Transverse colon (tissue), 4 donors: ENCODE measurements around the gene TBC1D8.

Experiments used
- EP300 ChIP-seq: sonication (generic); formaldehyde crosslinking; IDR thresholded peaks from one replicate; pipeline ENCODE4 v1.6.1; 2017; ENCODE audit warnings: antibody characterized with exemption, low read depth
- POLR2A ChIP-seq: fragments of 450-650 bp; IDR thresholded peaks from one replicate; pipeline ENCODE4 v1.6.1; 2016; ENCODE audit warnings: antibody characterized with exemption, mild to moderate bottlenecking, moderate library complexity
- POLR2AphosphoS5 ChIP-seq, 3 donors: sonication (generic); formaldehyde crosslinking; IDR thresholded peaks; one replicate each; pipeline ENCODE4 v1.6.1; 2016; ENCODE audit warnings: antibody characterized with exemption in 3 of 3
- TF ChIP-seq, protein P1 (sequence below), 5 experiments: fragments of 200-600 bp in 3 of 5; fragments of 450-650 bp in 2 of 5; sonication (generic) in 3 of 5; IDR thresholded peaks; 1 replicate in 2 of 5; 2 replicates in 3 of 5; pipeline ENCODE4 v1.5.1; 2016 to 2017; ENCODE audit warnings: antibody characterized with exemption in 5 of 5, inconsistent platforms in 3 of 5, mild to moderate bottlenecking in 2 of 5, moderate library complexity in 1 of 5

- TF ChIP-seq POLR2A (no peak), POLR2AphosphoS5 (IDR thresholded peaks at IDR 0.05) (no peak), EP300 (no peak)
- TF ChIP-seq, protein P1, sequence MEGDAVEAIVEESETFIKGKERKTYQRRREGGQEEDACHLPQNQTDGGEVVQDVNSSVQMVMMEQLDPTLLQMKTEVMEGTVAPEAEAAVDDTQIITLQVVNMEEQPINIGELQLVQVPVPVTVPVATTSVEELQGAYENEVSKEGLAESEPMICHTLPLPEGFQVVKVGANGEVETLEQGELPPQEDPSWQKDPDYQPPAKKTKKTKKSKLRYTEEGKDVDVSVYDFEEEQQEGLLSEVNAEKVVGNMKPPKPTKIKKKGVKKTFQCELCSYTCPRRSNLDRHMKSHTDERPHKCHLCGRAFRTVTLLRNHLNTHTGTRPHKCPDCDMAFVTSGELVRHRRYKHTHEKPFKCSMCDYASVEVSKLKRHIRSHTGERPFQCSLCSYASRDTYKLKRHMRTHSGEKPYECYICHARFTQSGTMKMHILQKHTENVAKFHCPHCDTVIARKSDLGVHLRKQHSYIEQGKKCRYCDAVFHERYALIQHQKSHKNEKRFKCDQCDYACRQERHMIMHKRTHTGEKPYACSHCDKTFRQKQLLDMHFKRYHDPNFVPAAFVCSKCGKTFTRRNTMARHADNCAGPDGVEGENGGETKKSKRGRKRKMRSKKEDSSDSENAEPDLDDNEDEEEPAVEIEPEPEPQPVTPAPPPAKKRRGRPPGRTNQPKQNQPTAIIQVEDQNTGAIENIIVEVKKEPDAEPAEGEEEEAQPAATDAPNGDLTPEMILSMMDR (IDR thresholded peaks at IDR 0.05) = no peak
Observed at GRCh38 chr2:101097638-101098037, 53.5 kb downstream of the TBC1D8 start.
